Right atrium auricular region (tissue), 2 donors: Measurements from ENCODE around the gene ADAD2. TPM values are rescaled to one million over a fixed set of nuclear protein-coding genes. Genes with fewer than 3 reads are reported as not detected.

Experiments
- DNase-seq: peaks from one replicate; pipeline ENCODE4 v3.0.0-alpha.2; 2019; ENCODE audit warnings: low spot score
- H3K27ac ChIP-seq, 2 donors: fragments of 200-600 bp; sonication (generic); 1 replicate in 1 of 2; 2 replicates in 1 of 2; pipeline ENCODE4 v1.5.1; 2016 to 2019
- H3K27me3 ChIP-seq, 2 donors: fragments of 200-600 bp; sonication (generic); one replicate each; pipeline versions ENCODE4 v1.5.1 to v1.6.0; 2017 to 2019
- H3K36me3 ChIP-seq: fragments of 200-600 bp; sonication (generic); one replicate; pipeline ENCODE4 v1.5.1; 2016
- H3K4me1 ChIP-seq, 2 donors: fragments of 200-600 bp; sonication (generic); one replicate each; pipeline versions ENCODE4 v1.5.1 to v1.6.0; 2017 to 2019
- H3K4me3 ChIP-seq, 2 donors: fragments of 200-600 bp; sonication (generic); 1 replicate in 1 of 2; 2 replicates in 1 of 2; pipeline ENCODE4 v1.5.1; 2017 to 2019; ENCODE audit warnings: mild to moderate bottlenecking in 1 of 2, moderate library complexity in 1 of 2
- H3K9me3 ChIP-seq, 2 donors: fragments of 200-600 bp; sonication (generic); one replicate each; pipeline ENCODE4 v1.5.1; 2019
- CTCF ChIP-seq, 2 donors: fragments of 200-600 bp; sonication (generic); IDR thresholded peaks; one replicate each; pipeline ENCODE4 v1.5.1; 2019; ENCODE audit warnings: antibody characterized with exemption in 2 of 2
- total RNA-seq, 2 donors: library from RNA; depleted of rRNA; stranded (reverse); fragments of >200 nt; gene quantifications; one replicate each; pipeline ENCODE4 v1.1.0, GENCODE V29; 2016

ADAD2 gene
- total RNA-seq, 2 donors from 2014 or later = 0.19 TPM; not detected in 1

- no peak for TF ChIP-seq CTCF (IDR thresholded peaks at IDR 0.05)
- H3K27ac ChIP-seq = no peak overlapping the region
- H3K27me3 ChIP-seq = no peaks in the 10 kb centered on the region
- no peaks in the 10 kb centered on the region for H3K4me1 ChIP-seq
- H3K9me3 ChIP-seq = no peaks in the 10 kb centered on the region
- no peaks in the 10 kb centered on the region for H3K36me3 ChIP-seq
- no peak overlapping the region for H3K4me3 ChIP-seq
- no peak for DNase-seq
Measured at GRCh38 chr16:84150926-84151325, 40.0 kb upstream of the ADAD2 start.

GRCh38 chr16:84153660-84154214, 37.2 kb upstream of the ADAD2 start:
- Histone ChIP-seq H3K4me3 (no peak overlapping the region), H3K27ac (no peak overlapping the region), H3K27me3 (no peaks in the 10 kb centered on the region), H3K4me1 (no peaks in the 10 kb centered on the region), H3K9me3 (no peaks in the 10 kb centered on the region), H3K36me3 (no peaks in the 10 kb centered on the region)
- no peak for TF ChIP-seq CTCF (IDR thresholded peaks at IDR 0.05)
- no peak for DNase-seq

- Histone ChIP-seq H3K9me3 (no peaks in the 10 kb centered on the region), H3K27ac (no peak overlapping the region), H3K36me3 (no peaks in the 10 kb centered on the region), H3K4me3 (no peak overlapping the region), H3K27me3 (no peaks in the 10 kb centered on the region), H3K4me1 (no peaks in the 10 kb centered on the region)
- no peak for TF ChIP-seq CTCF (IDR thresholded peaks at IDR 0.05)
- DNase-seq = no peak
Measured at GRCh38 chr16:84155226-84155625, 35.7 kb upstream of the ADAD2 start.

GRCh38 chr16:84155771-84156170, 35.2 kb upstream of the ADAD2 start:
- TF ChIP-seq CTCF (IDR thresholded peaks at IDR 0.05) = no peak
- no peaks in the 10 kb centered on the region for H3K36me3 ChIP-seq
- DNase-seq = no peak

GRCh38 chr16:84156342-84156784, 34.6 kb upstream of the ADAD2 start:
- Histone ChIP-seq H3K27me3 (no peaks in the 10 kb centered on the region), H3K4me3 (no peak overlapping the region), H3K9me3 (no peaks in the 10 kb centered on the region), H3K4me1 (no peaks in the 10 kb centered on the region), H3K27ac (peak overlapping the region in 1 of 2 donors; percentile 73), H3K36me3 (no peaks in the 10 kb centered on the region)
- DNase-seq = no peak
- peak in 1 of 2 donors; percentile 25 for TF ChIP-seq CTCF (IDR thresholded peaks at IDR 0.05)

More at GRCh38 chr16:84155771-84156170, 35.2 kb upstream of the ADAD2 start:
- Histone ChIP-seq H3K27ac (peak overlapping the region in 1 of 2 donors; percentile 73), H3K4me3 (no peak overlapping the region), H3K9me3 (no peaks in the 10 kb centered on the region), H3K27me3 (no peaks in the 10 kb centered on the region), H3K4me1 (no peaks in the 10 kb centered on the region)

GRCh38 chr16:84159007-84159406, 31.9 kb upstream of the ADAD2 start:
- H3K4me3 ChIP-seq = no peak overlapping the region
- no peak for TF ChIP-seq CTCF (IDR thresholded peaks at IDR 0.05)
- H3K4me1 ChIP-seq = no peaks in the 10 kb centered on the region
- no peak for DNase-seq
- H3K27ac ChIP-seq = no peak overlapping the region
- no peaks in the 10 kb centered on the region for H3K27me3 ChIP-seq
- H3K9me3 ChIP-seq = no peaks in the 10 kb centered on the region
- H3K36me3 ChIP-seq = no peaks in the 10 kb centered on the region
